Measurements from ENCODE around the gene NPPC.

- TF ChIP-seq RAD21 (IDR thresholded peaks at IDR 0.05; ENCODE audit: low read length) (no peak), CTCF (IDR thresholded peaks at IDR 0.05) (no peak), EP300 (IDR thresholded peaks at IDR 0.05; ENCODE audit: borderline replicate concordance in 1 of 2, low read depth in 1 of 2, low read length in 1 of 2) (no peak), POLR2AphosphoS5 (IDR thresholded peaks at IDR 0.05; ENCODE audit: low read depth, low read length) (no peak), REST (IDR thresholded peaks at IDR 0.05; ENCODE audit: low read depth, low read length) (no peak), TAF1 (IDR thresholded peaks at IDR 0.05; ENCODE audit: borderline replicate concordance, low read depth, low read length) (no peak), MEF2A (IDR thresholded peaks at IDR 0.05; ENCODE audit: borderline replicate concordance, low read depth) (no peak), EZH2phosphoT487 (IDR thresholded peaks at IDR 0.05; ENCODE audit: borderline replicate concordance, low read depth) (no peak)
Measured at GRCh38 chr2:231951452-231952035, 25.3 kb upstream of the NPPC start.
